Measurements from ENCODE around the gene TWIST2. TPM values are rescaled to one million over a fixed set of nuclear protein-coding genes. Genes with fewer than 3 reads are reported as not detected.

Gene TWIST2
- total RNA-seq, 4 donors from 2014 or later = 37.4 to 51.6 (median 47.4) TPM

- TF ChIP-seq POLR2A (IDR thresholded peaks at IDR 0.05; ENCODE audit: low read depth) (no peak), EP300 (IDR thresholded peaks at IDR 0.05) (no peak), POLR2AphosphoS5 (IDR thresholded peaks at IDR 0.05) (no peak), CTCF (IDR thresholded peaks at IDR 0.05) (no peak)
- Histone ChIP-seq H3K27ac (replicated peaks in 1 of 4) (no peak overlapping the region), H3K36me3 (peaks cover 0 to 19% (median 9%) of the 10 kb centered on the region in 4 donors), H3K9me3 (peaks cover 0 to 7% (median 0%) of the 10 kb centered on the region in 4 donors), H3K4me3 (no peak overlapping the region), H3K4me1 (peaks cover 0 to 8% (median 6%) of the 10 kb centered on the region in 4 donors), H3K27me3 (no peaks in the 10 kb centered on the region)
- DNase-seq (ENCODE audit: extremely low spot score) = no peak
- intact Hi-C loops (cut with DNase I) = no loop called here
- 82% methylated on average over 21 of the region's 21 CpGs for WGBS
Observed at GRCh38 chr2:238911376-238912227, 63.7 kb downstream of the TWIST2 start.

- intact Hi-C loops (cut with DNase I) = no loop called here
- Histone ChIP-seq H3K27me3 (no peaks in the 10 kb centered on the region), H3K27ac (replicated peaks in 1 of 4) (no peak overlapping the region), H3K9me3 (peaks cover 0 to 7% (median 0%) of the 10 kb centered on the region in 4 donors), H3K4me1 (peaks cover 0 to 8% (median 6%) of the 10 kb centered on the region in 4 donors), H3K4me3 (no peak overlapping the region), H3K36me3 (peaks cover 0 to 19% (median 9%) of the 10 kb centered on the region in 4 donors)
- DNase-seq (ENCODE audit: extremely low spot score) = no peak
- TF ChIP-seq CTCF (IDR thresholded peaks at IDR 0.05) (no peak), POLR2AphosphoS5 (IDR thresholded peaks at IDR 0.05) (no peak), POLR2A (IDR thresholded peaks at IDR 0.05; ENCODE audit: low read depth) (no peak), EP300 (IDR thresholded peaks at IDR 0.05) (no peak)
- 90% methylated on average over 19 of the region's 26 CpGs for WGBS
Observed at GRCh38 chr2:238912228-238912915, 64.5 kb downstream of the TWIST2 start.

GRCh38 chr2:238912916-238913875, 65.3 kb downstream of the TWIST2 start:
- 83% methylated on average over 12 of the region's 20 CpGs for WGBS
- no peak for TF ChIP-seq EP300 (IDR thresholded peaks at IDR 0.05)
- TF ChIP-seq CTCF (IDR thresholded peaks at IDR 0.05) = no peak
- no peak for TF ChIP-seq POLR2A (IDR thresholded peaks at IDR 0.05; ENCODE audit: low read depth)
- TF ChIP-seq POLR2AphosphoS5 (IDR thresholded peaks at IDR 0.05) = no peak
- H3K27ac ChIP-seq (replicated peaks in 1 of 4) = no peak overlapping the region
- peaks cover 0 to 8% (median 6%) of the 10 kb centered on the region in 4 donors for H3K4me1 ChIP-seq
- DNase-seq (ENCODE audit: extremely low spot score) = no peak
- H3K9me3 ChIP-seq = peaks cover 0 to 7% (median 0%) of the 10 kb centered on the region in 4 donors
- no peaks in the 10 kb centered on the region for H3K27me3 ChIP-seq
- intact Hi-C loops (cut with DNase I) = no loop called here
- no peak overlapping the region for H3K4me3 ChIP-seq
- peaks cover 0 to 19% (median 9%) of the 10 kb centered on the region in 4 donors for H3K36me3 ChIP-seq

GRCh38 chr2:238913931-238914647, 66.2 kb downstream of the TWIST2 start:
- TF ChIP-seq POLR2A (IDR thresholded peaks at IDR 0.05; ENCODE audit: low read depth) = no peak
- no peak for TF ChIP-seq EP300 (IDR thresholded peaks at IDR 0.05)
- no peak for TF ChIP-seq POLR2AphosphoS5 (IDR thresholded peaks at IDR 0.05)
- no peak for TF ChIP-seq CTCF (IDR thresholded peaks at IDR 0.05)
- intact Hi-C loops (cut with DNase I) = no loop called here
- H3K9me3 ChIP-seq = peaks cover 0 to 7% (median 0%) of the 10 kb centered on the region in 4 donors
- H3K4me3 ChIP-seq = no peak overlapping the region
- no peak overlapping the region for H3K27ac ChIP-seq (replicated peaks in 1 of 4)
- H3K4me1 ChIP-seq = peaks cover 0 to 6% (median 5%) of the 10 kb centered on the region in 4 donors
- 88% methylated on average over 17 of the region's 22 CpGs for WGBS
- no peak for DNase-seq (ENCODE audit: extremely low spot score)
- H3K36me3 ChIP-seq = peaks cover 0 to 19% (median 9%) of the 10 kb centered on the region in 4 donors
- no peaks in the 10 kb centered on the region for H3K27me3 ChIP-seq

Data from esophagus muscularis mucosa (tissue), 4 donors.